Esophagus muscularis mucosa (tissue), 4 donors: ENCODE data around the gene FBXW8.

Experiments
- EP300 ChIP-seq: sonication (generic); formaldehyde crosslinking; IDR thresholded peaks from one replicate; pipeline ENCODE4 v1.6.1; 2017; ENCODE audit warnings: antibody characterized with exemption
- POLR2A ChIP-seq: fragments of 450-650 bp; IDR thresholded peaks from one replicate; pipeline ENCODE4 v1.6.1; 2017; ENCODE audit warnings: antibody characterized with exemption, moderate library complexity, mild to moderate bottlenecking, low read depth
- TF ChIP-seq, protein P1 (sequence below), 3 experiments: fragments of 200-600 bp in 2 of 3; fragments of 450-650 bp in 1 of 3; sonication (generic) in 2 of 3; IDR thresholded peaks; one replicate each; pipeline ENCODE4 v1.5.1; 2017 to 2019; ENCODE audit warnings: antibody characterized with exemption in 3 of 3, mild to moderate bottlenecking in 2 of 3, moderate library complexity in 1 of 3

DNA sequence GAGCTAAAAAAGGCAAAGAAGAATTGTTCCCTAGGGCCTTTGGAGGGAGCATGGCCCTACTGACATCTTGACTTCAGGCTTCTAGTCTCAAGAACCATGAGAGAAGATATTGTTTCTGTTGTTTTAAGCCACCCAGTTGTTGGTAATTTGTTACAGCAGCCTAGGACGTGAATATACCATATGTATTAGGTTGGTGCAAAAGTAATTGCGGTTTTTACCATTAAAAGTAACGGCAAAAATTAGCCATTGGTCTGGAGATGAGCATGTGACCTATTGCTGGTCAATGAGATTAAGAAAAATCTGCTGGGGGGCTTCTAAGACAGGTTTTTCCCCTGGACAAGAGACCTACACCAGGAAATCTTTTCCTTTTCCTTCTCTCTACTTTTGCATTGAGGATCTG, 19.7 kb upstream of the FBXW8 start:
- TF ChIP-seq, protein P1, sequence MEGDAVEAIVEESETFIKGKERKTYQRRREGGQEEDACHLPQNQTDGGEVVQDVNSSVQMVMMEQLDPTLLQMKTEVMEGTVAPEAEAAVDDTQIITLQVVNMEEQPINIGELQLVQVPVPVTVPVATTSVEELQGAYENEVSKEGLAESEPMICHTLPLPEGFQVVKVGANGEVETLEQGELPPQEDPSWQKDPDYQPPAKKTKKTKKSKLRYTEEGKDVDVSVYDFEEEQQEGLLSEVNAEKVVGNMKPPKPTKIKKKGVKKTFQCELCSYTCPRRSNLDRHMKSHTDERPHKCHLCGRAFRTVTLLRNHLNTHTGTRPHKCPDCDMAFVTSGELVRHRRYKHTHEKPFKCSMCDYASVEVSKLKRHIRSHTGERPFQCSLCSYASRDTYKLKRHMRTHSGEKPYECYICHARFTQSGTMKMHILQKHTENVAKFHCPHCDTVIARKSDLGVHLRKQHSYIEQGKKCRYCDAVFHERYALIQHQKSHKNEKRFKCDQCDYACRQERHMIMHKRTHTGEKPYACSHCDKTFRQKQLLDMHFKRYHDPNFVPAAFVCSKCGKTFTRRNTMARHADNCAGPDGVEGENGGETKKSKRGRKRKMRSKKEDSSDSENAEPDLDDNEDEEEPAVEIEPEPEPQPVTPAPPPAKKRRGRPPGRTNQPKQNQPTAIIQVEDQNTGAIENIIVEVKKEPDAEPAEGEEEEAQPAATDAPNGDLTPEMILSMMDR (IDR thresholded peaks at IDR 0.05) = no peak
- TF ChIP-seq POLR2A (no peak), EP300 (no peak)
